ENCODE measurements around the gene MFSD12.

Gene MFSD12

GRCh38 chr19:3555653-3556422 lies 1.5 kb downstream of the MFSD12 start:
- no peak for DNase-seq (ENCODE audit: low read depth)

- DNase-seq (ENCODE audit: low read depth), result no peak
These were observed 2.9 kb downstream of the MFSD12 start for GRCh38 chr19:3554254-3555083.

- no peak for DNase-seq (ENCODE audit: low read depth)
These were observed 5.6 kb downstream of the MFSD12 start for GRCh38 chr19:3551792-3552095.

GRCh38 chr19:3550947-3551791 lies 6.2 kb downstream of the MFSD12 start:
- no peak for DNase-seq (ENCODE audit: low read depth)

GRCh38 chr19:3549816-3550215 lies 7.6 kb downstream of the MFSD12 start:
- DNase-seq (ENCODE audit: low read depth), result no peak

- no peak for DNase-seq (ENCODE audit: low read depth)
These were observed 8.8 kb downstream of the MFSD12 start for GRCh38 chr19:3548606-3549005.

- no peak for DNase-seq (ENCODE audit: low read depth)
These were observed 9.6 kb downstream of the MFSD12 start for GRCh38 chr19:3547767-3548282.

- DNase-seq (ENCODE audit: low read depth), result no peak
These were observed 10.1 kb downstream of the MFSD12 start for GRCh38 chr19:3547301-3547731.

GRCh38 chr19:3546119-3546518 lies 11.3 kb downstream of the MFSD12 start:
- DNase-seq (ENCODE audit: low read depth), result no peak

- no peak for DNase-seq (ENCODE audit: low read depth)
These were observed 11.7 kb downstream of the MFSD12 start for GRCh38 chr19:3545669-3546034.

- DNase-seq (ENCODE audit: low read depth), result peak; percentile 78
These were observed 12.4 kb downstream of the MFSD12 start for GRCh38 chr19:3544742-3545668.

- DNase-seq (ENCODE audit: low read depth), result no peak
These were observed 13.4 kb downstream of the MFSD12 start for GRCh38 chr19:3544058-3544376.

GRCh38 chr19:3543150-3544057 lies 14.0 kb downstream of the MFSD12 start:
- no peak for DNase-seq (ENCODE audit: low read depth)

- no peak for DNase-seq (ENCODE audit: low read depth)
These were observed 17.6 kb downstream of the MFSD12 start for GRCh38 chr19:3539756-3540118.

GRCh38 chr19:3538965-3539755 lies 18.2 kb downstream of the MFSD12 start, which contains the start of gene TEKTIP1:
Gene TEKTIP1 (plus strand): TSS chr19:3539174. CDS start chr19:3539178, 4 bp downstream.
- DNase-seq (ENCODE audit: low read depth), result no peak

- DNase-seq (ENCODE audit: low read depth), result no peak
These were observed 19.0 kb downstream of the MFSD12 start for GRCh38 chr19:3538258-3538929.

- DNase-seq (ENCODE audit: low read depth), result no peak
These were observed 19.7 kb downstream of the MFSD12 start for GRCh38 chr19:3537438-3538240.

- no peak for DNase-seq (ENCODE audit: low read depth)
These were observed 20.3 kb downstream of the MFSD12 start for GRCh38 chr19:3537101-3537437.
